GM18499 (cell line): ENCODE results near the gene CAMK1D.

ENCODE experiments used
- ATAC-seq: cut with Tn5 transposase; IDR thresholded peaks from one replicate; pipeline ENCODE4 v1.9.1; 2021; ENCODE audit warnings: moderate number of reproducible peaks; ENCODE audit not compliant: insufficient read depth, unreplicated experiment

Gene CAMK1D

DNA sequence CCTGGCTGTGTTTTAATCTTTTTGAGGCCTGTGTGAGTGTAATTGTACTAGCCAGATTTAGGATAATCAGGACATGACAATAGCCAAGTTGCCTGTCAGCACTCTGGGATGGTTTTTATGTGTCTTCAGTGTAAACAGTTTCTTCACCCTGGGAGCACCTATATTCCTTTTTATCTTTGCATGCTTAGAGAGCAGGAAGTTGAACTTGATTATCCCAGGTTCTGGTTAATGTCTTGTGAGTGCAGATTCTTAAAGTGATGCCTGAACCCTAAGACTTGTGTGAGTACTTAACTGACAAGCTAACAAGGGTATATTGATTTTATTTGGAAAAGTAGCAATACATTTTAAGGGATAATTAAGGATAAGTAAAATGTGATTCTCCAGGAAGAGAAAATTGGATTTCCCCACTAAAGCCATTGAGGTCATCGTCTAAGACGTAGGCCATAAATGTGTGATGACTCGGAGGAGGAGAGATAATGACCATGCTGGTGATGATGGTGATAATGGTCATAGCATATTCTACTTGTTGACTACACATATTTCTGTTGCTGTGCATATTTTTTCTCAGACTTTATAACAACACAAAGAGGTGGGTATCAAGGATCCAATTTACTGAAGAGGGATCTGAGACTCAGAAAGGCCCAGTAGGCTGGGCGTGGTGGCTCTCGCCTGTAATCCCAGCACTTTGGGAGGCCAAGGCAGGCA is 234.7 kb downstream of the CAMK1D start:
- no peak for ATAC-seq

GRCh38 chr10:12586741-12587140 is 237.4 kb downstream of the CAMK1D start:
- no peak for ATAC-seq

DNA sequence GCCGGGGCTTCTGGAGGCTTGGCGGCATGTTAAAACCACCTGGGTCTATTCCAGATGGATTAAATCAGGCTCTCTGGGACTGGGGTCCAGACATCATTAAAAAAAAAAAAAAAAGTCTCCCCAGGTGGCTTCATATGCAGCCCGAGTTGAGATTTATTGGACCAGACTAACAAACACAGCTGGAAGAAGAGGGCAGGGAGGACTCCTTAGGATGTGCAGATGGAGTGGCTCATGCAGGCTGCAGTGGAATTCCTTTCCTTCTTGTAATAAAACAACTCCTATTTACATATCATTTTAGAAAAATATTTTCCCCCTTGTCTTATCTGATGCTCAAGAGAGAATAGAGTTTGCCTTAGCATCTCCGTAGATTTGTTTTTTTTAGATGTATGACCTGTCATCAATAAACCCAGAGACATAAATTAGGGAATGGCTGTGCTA is 238.1 kb downstream of the CAMK1D start:
- ATAC-seq: no peak

GRCh38 chr10:12588091-12588860 is 238.9 kb downstream of the CAMK1D start:
- ATAC-seq: no peak

GRCh38 chr10:12589291-12589690 is 239.9 kb downstream of the CAMK1D start:
- ATAC-seq: no peak

DNA sequence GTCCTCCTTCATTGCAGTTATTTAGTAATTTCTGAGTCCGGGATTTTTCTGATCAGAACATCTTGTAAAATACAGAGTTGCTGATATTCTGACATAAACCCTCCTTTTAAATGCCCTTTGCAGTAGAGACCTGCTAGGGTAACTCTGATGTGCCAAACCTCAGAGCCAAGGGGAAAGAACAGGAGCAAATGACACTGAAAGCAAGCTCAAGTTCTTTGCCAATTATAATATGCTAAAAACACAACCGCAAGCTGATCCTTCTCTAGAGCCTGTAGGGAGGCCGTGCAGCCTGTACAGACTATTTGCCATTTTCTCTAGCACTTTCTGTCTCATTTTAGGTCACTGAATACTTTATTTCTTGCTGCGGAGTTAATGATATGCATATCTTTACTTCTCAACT is 240.4 kb downstream of the CAMK1D start:
- no peak for ATAC-seq

DNA sequence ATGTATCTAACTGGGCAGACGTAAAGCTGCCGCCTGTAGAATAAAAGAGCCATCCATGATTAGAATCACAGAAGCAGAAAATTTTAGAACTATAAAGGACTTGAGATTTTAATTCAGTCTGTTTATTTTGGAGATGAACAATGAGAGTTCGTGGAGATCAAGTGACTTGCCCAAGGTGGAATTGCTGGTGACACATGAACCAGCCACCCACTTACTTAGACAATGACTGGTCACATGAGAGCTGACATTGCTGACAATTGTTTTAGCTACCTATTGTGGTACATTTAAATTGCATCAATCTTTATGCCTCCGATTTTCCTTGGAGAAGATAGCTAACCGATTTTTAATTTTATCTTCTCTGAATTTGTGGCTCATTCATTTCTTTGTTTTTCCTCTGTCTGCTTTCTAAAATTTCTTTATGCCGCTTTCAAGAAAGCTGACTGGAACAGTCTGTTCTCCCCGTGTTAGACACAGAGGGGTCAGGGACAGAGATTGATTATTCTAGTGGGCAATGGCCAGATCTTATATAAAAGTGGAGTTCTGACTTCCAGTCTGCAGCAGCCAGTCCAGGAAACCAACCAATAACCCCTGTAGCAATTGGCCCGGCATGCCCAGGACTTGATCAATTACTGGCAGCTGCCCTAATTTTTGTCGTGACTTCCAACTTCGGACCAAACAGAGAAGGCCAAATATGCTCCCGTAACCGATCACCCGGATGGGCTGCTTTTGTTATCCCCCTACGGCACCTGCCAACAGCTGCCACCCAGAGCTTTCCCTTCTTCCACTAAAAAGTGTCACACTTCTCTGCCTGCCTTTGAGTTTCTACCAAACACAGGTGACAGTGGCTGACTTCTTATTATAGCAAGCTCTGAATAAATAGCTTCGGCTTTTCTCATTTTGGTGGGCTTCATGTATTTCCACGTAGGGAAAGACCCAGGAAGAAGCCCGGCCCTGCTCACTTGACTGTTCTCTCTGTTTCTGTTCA is 241.6 kb downstream of the CAMK1D start:
- no peak for ATAC-seq

GRCh38 chr10:12592967-12593366 is 243.6 kb downstream of the CAMK1D start:
- no peak for ATAC-seq

- ATAC-seq: no peak
These were observed 245.1 kb downstream of the CAMK1D start for GRCh38 chr10:12594448-12594944.

GRCh38 chr10:12595936-12596576 is 246.7 kb downstream of the CAMK1D start:
- ATAC-seq: no peak

- ATAC-seq: no peak
These were observed 247.8 kb downstream of the CAMK1D start for GRCh38 chr10:12597176-12597575.

- ATAC-seq: no peak
These were observed 248.7 kb downstream of the CAMK1D start for GRCh38 chr10:12597788-12598765.

DNA sequence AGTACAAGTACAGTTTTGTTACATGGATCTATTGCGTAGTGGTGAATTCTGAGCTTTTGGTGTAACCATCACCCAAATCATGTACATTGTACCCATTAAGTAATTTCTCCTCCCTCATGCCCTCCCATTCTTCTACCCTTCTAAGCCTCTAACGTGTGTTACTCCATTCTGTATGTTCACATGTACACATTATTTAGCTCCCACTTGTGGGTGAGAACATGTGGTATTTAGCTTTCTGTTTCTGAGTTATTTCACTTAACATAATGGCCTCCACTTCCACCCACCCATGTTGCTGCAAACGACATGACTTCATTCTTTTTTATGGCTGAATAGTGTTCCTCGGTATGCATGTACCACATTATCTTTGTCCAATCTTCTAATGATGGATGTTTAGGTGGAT is 251.3 kb downstream of the CAMK1D start:
- no peak for ATAC-seq

GRCh38 chr10:12602521-12602920 is 253.2 kb downstream of the CAMK1D start:
- no peak for ATAC-seq

GRCh38 chr10:12603766-12604470 is 254.6 kb downstream of the CAMK1D start:
- no peak for ATAC-seq

GRCh38 chr10:12605580-12606405 is 256.4 kb downstream of the CAMK1D start:
- no peak for ATAC-seq

- ATAC-seq: no peak
These were observed 257.1 kb downstream of the CAMK1D start for GRCh38 chr10:12606461-12606860.
